Measurements from ENCODE around the gene INTS6L.

Gene INTS6L

DNA sequence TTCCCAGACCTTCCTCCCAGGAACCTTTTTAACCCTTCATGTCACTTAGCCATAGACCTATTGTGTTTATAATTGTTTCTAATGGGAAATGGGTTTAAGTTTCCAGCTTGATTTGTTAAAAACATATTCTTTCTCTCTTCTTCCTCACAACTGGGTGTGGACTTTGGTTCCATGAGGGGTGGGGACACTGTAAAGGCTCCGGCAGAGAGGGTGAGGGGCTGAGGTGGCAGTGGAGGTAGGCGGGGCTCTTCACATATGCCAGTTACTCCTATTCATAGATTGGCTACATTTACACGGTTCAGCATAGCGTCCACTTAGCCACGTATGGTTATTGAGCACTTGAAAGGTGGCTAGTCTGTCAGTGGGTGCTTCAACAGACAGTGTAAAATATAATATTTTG, 7.8 kb downstream of the INTS6L start:
- TF ChIP-seq, protein P1, sequence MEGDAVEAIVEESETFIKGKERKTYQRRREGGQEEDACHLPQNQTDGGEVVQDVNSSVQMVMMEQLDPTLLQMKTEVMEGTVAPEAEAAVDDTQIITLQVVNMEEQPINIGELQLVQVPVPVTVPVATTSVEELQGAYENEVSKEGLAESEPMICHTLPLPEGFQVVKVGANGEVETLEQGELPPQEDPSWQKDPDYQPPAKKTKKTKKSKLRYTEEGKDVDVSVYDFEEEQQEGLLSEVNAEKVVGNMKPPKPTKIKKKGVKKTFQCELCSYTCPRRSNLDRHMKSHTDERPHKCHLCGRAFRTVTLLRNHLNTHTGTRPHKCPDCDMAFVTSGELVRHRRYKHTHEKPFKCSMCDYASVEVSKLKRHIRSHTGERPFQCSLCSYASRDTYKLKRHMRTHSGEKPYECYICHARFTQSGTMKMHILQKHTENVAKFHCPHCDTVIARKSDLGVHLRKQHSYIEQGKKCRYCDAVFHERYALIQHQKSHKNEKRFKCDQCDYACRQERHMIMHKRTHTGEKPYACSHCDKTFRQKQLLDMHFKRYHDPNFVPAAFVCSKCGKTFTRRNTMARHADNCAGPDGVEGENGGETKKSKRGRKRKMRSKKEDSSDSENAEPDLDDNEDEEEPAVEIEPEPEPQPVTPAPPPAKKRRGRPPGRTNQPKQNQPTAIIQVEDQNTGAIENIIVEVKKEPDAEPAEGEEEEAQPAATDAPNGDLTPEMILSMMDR (IDR thresholded peaks at IDR 0.05): no peak

DNA sequence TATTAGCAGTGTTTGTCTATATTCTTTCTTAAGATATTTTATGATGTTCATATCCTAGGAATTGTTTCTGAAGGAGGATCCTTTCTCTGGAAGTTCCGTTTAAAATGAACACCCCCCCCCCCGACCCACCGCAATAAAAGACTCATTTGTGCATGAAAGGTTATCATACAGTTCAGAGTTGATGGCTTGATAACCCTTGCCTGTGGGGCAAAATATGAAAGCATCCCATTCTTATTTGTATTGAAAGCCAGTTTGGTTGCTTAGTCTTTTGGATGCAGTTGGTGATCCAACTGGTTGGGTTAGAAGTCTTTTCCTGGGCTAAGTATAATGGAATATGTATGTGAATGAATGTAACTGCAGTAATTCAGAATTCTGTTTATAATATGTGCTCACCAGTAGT, 8.3 kb downstream of the INTS6L start:
- TF ChIP-seq, protein P1 (IDR thresholded peaks at IDR 0.05): no peak

DNA sequence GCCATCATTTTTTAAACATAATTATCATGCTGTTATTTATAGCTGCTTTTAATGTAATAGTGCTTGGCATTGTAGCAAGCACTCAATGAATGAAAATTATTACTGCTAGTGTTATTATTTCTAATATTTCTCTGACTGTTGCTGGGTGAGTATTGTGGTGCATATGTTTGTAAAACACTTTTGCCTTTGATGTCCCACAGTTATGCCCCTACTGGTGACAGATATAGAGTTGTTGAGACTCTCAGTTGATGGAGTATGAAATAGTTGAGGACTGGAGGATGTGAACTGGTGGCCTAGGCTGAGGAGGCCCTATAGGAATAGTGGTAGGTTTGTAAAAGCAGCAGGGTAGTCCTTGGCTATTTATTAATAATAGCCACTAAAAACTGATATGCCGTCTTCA, 9.6 kb downstream of the INTS6L start:
- TF ChIP-seq, protein P1 (IDR thresholded peaks at IDR 0.05): no peak

DNA sequence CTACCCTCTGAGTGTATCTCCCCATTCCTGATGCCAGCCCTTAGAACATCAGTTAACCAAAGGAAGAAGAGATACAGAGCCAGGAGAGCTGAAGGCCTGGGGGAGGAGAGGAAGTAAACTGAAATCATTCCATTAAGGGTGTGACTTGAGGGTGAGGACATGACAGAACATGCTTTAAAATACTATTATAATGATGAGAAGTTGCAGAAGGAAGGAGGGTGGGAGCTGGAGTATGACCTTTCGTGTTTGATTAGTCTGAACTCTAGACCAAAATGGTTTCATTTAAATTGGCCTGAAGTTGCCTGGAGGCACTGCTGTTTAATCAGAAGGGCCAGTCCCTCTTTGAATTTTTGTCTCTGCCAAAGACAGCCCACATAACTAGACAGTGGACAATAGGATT, 11.4 kb downstream of the INTS6L start:
- TF ChIP-seq, protein P1 (IDR thresholded peaks at IDR 0.05): no peak

DNA sequence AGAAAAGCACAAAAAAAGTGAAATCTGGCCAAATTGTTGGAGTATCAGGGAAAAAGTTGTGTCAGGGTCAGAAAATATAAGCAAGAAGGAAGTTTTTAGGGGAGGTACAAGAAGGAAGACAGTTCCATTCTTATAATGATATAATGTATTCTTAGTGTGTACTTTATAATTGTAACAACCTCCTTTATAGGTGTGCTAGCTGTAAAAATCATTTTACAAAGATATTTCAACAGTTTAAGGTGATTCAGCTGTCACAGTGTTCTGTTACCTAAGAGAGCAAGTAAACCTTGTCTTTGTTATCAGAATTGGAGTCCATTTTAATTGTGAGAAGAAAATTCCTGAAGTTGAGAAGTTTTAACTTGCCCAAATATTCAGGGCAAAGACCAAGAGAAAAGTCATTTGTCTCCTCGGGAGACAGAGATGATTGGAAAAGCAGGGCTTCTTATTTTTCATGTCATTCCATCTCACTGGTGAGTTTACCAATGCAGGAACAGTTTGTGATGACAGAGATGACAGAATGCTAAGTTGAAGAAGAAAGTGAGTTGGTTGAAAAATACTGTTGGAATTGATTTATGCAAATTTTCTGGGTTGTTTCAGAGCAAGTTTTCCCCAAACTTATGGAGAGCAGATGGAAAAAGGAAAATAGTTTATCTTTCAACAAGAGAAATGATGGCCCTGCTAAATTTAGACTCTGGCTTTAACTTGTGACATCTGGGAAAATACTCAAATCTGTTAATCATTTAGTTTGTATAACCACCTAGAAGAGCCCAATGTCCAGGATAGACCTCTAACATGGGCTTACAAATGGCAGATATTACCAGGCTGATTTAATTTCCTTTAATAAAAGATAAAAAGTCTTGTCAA, 14.8 kb downstream of the INTS6L start:
- TF ChIP-seq, protein P1 (IDR thresholded peaks at IDR 0.05): no peak

DNA sequence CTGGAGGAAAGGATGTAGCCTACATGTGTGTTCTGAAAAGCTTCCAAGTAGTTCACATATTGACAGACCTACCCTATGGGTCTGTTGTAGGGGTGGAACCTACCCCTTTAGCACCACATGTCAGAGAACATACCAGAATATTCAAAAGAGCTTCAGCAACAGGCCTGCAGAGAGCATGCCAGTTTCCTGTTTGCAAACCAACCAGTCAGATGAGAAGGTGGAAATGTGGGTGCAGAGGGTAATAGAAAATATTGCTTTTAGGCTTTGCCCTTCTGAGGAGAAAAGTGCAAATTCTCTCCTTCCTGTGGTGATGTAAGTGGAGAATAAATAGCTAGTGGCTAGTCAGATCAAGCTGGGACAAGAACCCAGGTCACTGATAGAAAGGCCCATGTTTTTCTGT, 16.4 kb downstream of the INTS6L start:
- TF ChIP-seq, protein P1 (IDR thresholded peaks at IDR 0.05): no peak

DNA sequence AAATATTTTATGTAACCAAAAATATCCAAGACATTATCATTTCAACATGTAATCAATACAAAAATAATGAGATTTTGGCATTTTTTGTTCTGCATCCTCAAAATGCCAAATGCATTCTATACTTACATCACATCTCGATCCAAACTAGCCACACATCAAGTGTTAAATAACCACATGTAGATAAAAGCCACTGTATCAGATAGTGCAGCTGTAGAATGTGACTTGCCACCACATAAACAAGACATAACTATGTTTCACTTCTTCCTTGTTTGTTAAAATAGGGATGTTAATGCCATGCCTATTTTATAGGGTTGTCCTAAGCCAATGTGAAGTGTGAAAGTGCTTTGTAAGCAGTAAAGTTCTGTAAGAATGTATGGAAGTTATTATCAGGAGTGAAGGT, 20.9 kb downstream of the INTS6L start:
- TF ChIP-seq, protein P1 (IDR thresholded peaks at IDR 0.05): no peak
